ENCODE data around the gene CCDC30.

Gene CCDC30

GRCh38 chr1:42419126-42419821 lies 43.8 kb upstream of the CCDC30 start:
- no peaks in the 10 kb centered on the region for H3K4me1 ChIP-seq (ENCODE audit: low read length)
- no peak overlapping the region for H3K27ac ChIP-seq (ENCODE audit: low read length)
- TF ChIP-seq EZH2phosphoT487 (IDR thresholded peaks at IDR 0.05; ENCODE audit: low read depth) (no peak), CTCF (IDR thresholded peaks at IDR 0.05; ENCODE audit: low read depth, low read length) (no peak)
- no peaks in the 10 kb centered on the region for H3K9me3 ChIP-seq (ENCODE audit: insufficient read depth, low read length)
- H3K27me3 ChIP-seq (ENCODE audit: low read depth, low read length), result no peaks in the 10 kb centered on the region
- no peaks in the 10 kb centered on the region for H3K79me2 ChIP-seq (ENCODE audit: low read length)
- H3K36me3 ChIP-seq (replicated peaks; ENCODE audit: low read depth, low read length), result no peaks in the 10 kb centered on the region
- H2AFZ ChIP-seq (ENCODE audit: low read depth, low read length), result no peak overlapping the region
- no peak overlapping the region for H3K9ac ChIP-seq (ENCODE audit: low read length)
- H3K4me3 ChIP-seq (ENCODE audit: low read length), result no peak overlapping the region
- H3K4me2 ChIP-seq (ENCODE audit: low read length), result no peak overlapping the region
- H4K20me1 ChIP-seq (ENCODE audit: insufficient read depth, low read length), result no peaks in the 10 kb centered on the region

- Histone ChIP-seq H3K4me2 (ENCODE audit: low read length) (no peak overlapping the region), H3K27ac (ENCODE audit: low read length) (no peak overlapping the region), H3K27me3 (ENCODE audit: low read depth, low read length) (no peaks in the 10 kb centered on the region), H4K20me1 (ENCODE audit: insufficient read depth, low read length) (no peaks in the 10 kb centered on the region), H3K9me3 (ENCODE audit: insufficient read depth, low read length) (no peaks in the 10 kb centered on the region), H3K4me1 (ENCODE audit: low read length) (no peaks in the 10 kb centered on the region), H2AFZ (ENCODE audit: low read depth, low read length) (no peak overlapping the region), H3K36me3 (replicated peaks; ENCODE audit: low read depth, low read length) (no peaks in the 10 kb centered on the region), H3K79me2 (ENCODE audit: low read length) (no peaks in the 10 kb centered on the region), H3K9ac (ENCODE audit: low read length) (no peak overlapping the region), H3K4me3 (ENCODE audit: low read length) (no peak overlapping the region)
- TF ChIP-seq CTCF (IDR thresholded peaks at IDR 0.05; ENCODE audit: low read depth, low read length) (no peak), EZH2phosphoT487 (IDR thresholded peaks at IDR 0.05; ENCODE audit: low read depth) (no peak)
Observed at GRCh38 chr1:42420121-42420520, 43.0 kb upstream of the CCDC30 start.

GRCh38 chr1:42420911-42421585 lies 42.0 kb upstream of the CCDC30 start:
- H3K4me1 ChIP-seq (ENCODE audit: low read length), result no peaks in the 10 kb centered on the region
- no peaks in the 10 kb centered on the region for H3K79me2 ChIP-seq (ENCODE audit: low read length)
- H3K9ac ChIP-seq (ENCODE audit: low read length), result no peak overlapping the region
- no peak overlapping the region for H3K4me2 ChIP-seq (ENCODE audit: low read length)
- no peak overlapping the region for H3K4me3 ChIP-seq (ENCODE audit: low read length)
- H3K27me3 ChIP-seq (ENCODE audit: low read depth, low read length), result no peaks in the 10 kb centered on the region
- H2AFZ ChIP-seq (ENCODE audit: low read depth, low read length), result no peak overlapping the region
- no peaks in the 10 kb centered on the region for H4K20me1 ChIP-seq (ENCODE audit: insufficient read depth, low read length)
- no peaks in the 10 kb centered on the region for H3K9me3 ChIP-seq (ENCODE audit: insufficient read depth, low read length)
- TF ChIP-seq EZH2phosphoT487 (IDR thresholded peaks at IDR 0.05; ENCODE audit: low read depth), result no peak
- no peak for TF ChIP-seq CTCF (IDR thresholded peaks at IDR 0.05; ENCODE audit: low read depth, low read length)
- H3K36me3 ChIP-seq (replicated peaks; ENCODE audit: low read depth, low read length), result no peaks in the 10 kb centered on the region
- no peak overlapping the region for H3K27ac ChIP-seq (ENCODE audit: low read length)

- H3K9me3 ChIP-seq (ENCODE audit: insufficient read depth, low read length), result no peaks in the 10 kb centered on the region
- H3K4me3 ChIP-seq (ENCODE audit: low read length), result no peak overlapping the region
- H3K4me1 ChIP-seq (ENCODE audit: low read length), result no peaks in the 10 kb centered on the region
- H3K79me2 ChIP-seq (ENCODE audit: low read length), result no peaks in the 10 kb centered on the region
- no peak for TF ChIP-seq EZH2phosphoT487 (IDR thresholded peaks at IDR 0.05; ENCODE audit: low read depth)
- no peak for TF ChIP-seq CTCF (IDR thresholded peaks at IDR 0.05; ENCODE audit: low read depth, low read length)
- no peak overlapping the region for H3K4me2 ChIP-seq (ENCODE audit: low read length)
- H3K27ac ChIP-seq (ENCODE audit: low read length), result no peak overlapping the region
- no peaks in the 10 kb centered on the region for H4K20me1 ChIP-seq (ENCODE audit: insufficient read depth, low read length)
- H3K9ac ChIP-seq (ENCODE audit: low read length), result no peak overlapping the region
- H3K27me3 ChIP-seq (ENCODE audit: low read depth, low read length), result no peaks in the 10 kb centered on the region
- no peaks in the 10 kb centered on the region for H3K36me3 ChIP-seq (replicated peaks; ENCODE audit: low read depth, low read length)
- no peak overlapping the region for H2AFZ ChIP-seq (ENCODE audit: low read depth, low read length)
Observed at GRCh38 chr1:42422737-42423136, 40.3 kb upstream of the CCDC30 start.
